Endothelial cell (in vitro differentiated cells): ENCODE results near the gene TMEM167A. TPM values are rescaled to one million over a fixed set of nuclear protein-coding genes. Genes with fewer than 3 reads are reported as not detected.

Experiments used
- DNase-seq: peaks from one replicate; pipeline ENCODE4 v3.0.0; 2021; ENCODE audit warnings: low spot score
- H3K27ac Mint-ChIP-seq: one replicate; pipeline ENCODE4 v1.8.0; 2021; ENCODE audit warnings: mixed read lengths, inconsistent platforms; ENCODE audit not compliant: unreplicated experiment
- H3K27me3 Mint-ChIP-seq: one replicate; pipeline ENCODE4 v1.8.0; 2021; ENCODE audit warnings: mild to moderate bottlenecking, moderate library complexity, mixed read lengths, inconsistent platforms; ENCODE audit not compliant: unreplicated experiment
- H3K36me3 Mint-ChIP-seq: one replicate; pipeline ENCODE4 v1.8.0; 2021; ENCODE audit warnings: mild to moderate bottlenecking, low read depth, mixed read lengths, inconsistent platforms; ENCODE audit not compliant: unreplicated experiment
- H3K4me1 Mint-ChIP-seq: one replicate; pipeline ENCODE4 v1.8.0; 2021; ENCODE audit warnings: mild to moderate bottlenecking, mixed read lengths, inconsistent platforms; ENCODE audit not compliant: unreplicated experiment
- H3K4me3 Mint-ChIP-seq: one replicate; pipeline ENCODE4 v1.8.0; 2021; ENCODE audit warnings: mild to moderate bottlenecking, mixed read lengths, inconsistent platforms; ENCODE audit not compliant: unreplicated experiment
- H3K9me3 Mint-ChIP-seq: one replicate; pipeline ENCODE4 v1.8.0; 2021; ENCODE audit warnings: mixed read lengths, inconsistent platforms; ENCODE audit not compliant: unreplicated experiment
- total RNA-seq: library from RNA; stranded (reverse); fragmentation: NEBNext Ultra II Directional; extraction: Animal tissue kit (Norgen Biotek cat#: 25700); gene quantifications from one replicate; pipeline ENCODE4 v1.2.1, GENCODE V29; 2021; ENCODE audit not compliant: unreplicated experiment
- TF ChIP-seq, protein P1 (sequence below): fragments of 200-600 bp; sonication (generic); IDR thresholded peaks from one replicate; pipeline ENCODE4 v1.5.0; 2021; ENCODE audit warnings: antibody characterized with exemption; ENCODE audit not compliant: unreplicated experiment

The TMEM167A gene
- total RNA-seq, 1 donor from 2014 or later = 106 TPM

DNA sequence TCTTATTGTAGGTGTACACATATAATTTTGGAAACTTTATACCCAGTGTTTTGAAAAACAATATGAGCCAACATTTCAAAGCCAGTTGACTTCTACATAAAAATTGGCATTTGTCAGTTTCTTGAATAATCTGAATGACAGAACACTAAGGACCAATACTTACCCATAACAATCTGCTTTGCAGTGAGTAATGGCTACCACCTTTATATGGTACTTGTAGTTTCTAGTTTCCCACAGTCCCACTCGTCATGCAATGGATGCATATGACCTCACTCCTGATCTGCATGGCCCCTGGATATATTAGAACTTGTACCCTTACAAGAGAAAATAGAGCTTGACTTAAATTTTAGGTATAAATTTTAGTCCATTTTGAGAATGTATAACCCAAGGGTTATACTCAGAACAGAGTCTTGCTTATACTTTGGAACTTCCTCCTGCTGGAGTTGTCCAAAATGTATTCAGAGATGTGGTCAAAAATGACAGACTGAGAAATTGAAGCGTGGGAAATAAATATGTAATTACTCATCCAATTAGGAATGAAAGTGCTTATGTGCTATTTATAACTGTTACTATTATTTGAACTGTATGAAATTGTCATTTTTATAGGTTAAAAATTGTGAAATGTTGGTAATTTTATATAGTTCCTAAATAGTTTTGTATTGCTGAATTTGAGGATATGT, 19.6 kb upstream of the TMEM167A start:
- Mint-ChIP-seq H3K27ac (no peak overlapping the region), H3K27me3 (no peaks in the 10 kb centered on the region), H3K9me3 (no peaks in the 10 kb centered on the region), H3K4me3 (no peak overlapping the region), H3K36me3 (peaks cover 4% of the 10 kb centered on the region), H3K4me1 (no peaks in the 10 kb centered on the region)
- TF ChIP-seq, protein P1, sequence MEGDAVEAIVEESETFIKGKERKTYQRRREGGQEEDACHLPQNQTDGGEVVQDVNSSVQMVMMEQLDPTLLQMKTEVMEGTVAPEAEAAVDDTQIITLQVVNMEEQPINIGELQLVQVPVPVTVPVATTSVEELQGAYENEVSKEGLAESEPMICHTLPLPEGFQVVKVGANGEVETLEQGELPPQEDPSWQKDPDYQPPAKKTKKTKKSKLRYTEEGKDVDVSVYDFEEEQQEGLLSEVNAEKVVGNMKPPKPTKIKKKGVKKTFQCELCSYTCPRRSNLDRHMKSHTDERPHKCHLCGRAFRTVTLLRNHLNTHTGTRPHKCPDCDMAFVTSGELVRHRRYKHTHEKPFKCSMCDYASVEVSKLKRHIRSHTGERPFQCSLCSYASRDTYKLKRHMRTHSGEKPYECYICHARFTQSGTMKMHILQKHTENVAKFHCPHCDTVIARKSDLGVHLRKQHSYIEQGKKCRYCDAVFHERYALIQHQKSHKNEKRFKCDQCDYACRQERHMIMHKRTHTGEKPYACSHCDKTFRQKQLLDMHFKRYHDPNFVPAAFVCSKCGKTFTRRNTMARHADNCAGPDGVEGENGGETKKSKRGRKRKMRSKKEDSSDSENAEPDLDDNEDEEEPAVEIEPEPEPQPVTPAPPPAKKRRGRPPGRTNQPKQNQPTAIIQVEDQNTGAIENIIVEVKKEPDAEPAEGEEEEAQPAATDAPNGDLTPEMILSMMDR = no peak
- DNase-seq = no peak

DNA sequence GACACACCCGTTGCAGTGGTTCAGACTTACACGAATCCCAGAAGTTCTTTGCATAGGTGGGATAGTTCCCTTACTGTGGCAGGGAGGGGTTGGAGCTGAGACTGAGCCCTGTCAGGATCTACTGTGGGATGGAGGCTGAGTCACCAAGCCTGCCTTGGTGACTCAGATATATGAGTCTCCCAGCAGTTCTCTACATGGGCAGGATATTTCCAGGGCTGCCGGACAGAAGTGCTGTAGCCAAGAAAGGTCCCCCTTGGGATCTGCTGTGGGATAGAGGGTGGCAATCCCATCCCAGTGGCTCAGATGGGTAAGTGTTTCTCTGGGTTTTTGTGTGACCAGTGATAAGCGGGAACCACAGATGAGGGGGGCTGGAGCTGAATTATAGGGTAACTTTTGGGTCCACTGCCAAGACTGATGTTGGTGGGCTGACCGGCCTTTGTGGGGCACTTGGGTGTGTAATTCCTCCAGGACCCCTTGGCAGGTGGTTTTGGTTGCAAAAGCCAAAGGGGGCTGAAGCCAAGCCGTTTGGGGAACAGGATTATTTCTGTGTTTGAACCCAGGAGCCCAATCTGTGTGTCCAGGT, 18.9 kb upstream of the TMEM167A start:
- Mint-ChIP-seq H3K9me3 (no peaks in the 10 kb centered on the region), H3K27me3 (no peaks in the 10 kb centered on the region), H3K4me3 (no peak overlapping the region), H3K27ac (no peak overlapping the region), H3K4me1 (no peaks in the 10 kb centered on the region), H3K36me3 (peaks cover 4% of the 10 kb centered on the region)
- TF ChIP-seq, protein P1 = no peak
- DNase-seq = no peak

DNA sequence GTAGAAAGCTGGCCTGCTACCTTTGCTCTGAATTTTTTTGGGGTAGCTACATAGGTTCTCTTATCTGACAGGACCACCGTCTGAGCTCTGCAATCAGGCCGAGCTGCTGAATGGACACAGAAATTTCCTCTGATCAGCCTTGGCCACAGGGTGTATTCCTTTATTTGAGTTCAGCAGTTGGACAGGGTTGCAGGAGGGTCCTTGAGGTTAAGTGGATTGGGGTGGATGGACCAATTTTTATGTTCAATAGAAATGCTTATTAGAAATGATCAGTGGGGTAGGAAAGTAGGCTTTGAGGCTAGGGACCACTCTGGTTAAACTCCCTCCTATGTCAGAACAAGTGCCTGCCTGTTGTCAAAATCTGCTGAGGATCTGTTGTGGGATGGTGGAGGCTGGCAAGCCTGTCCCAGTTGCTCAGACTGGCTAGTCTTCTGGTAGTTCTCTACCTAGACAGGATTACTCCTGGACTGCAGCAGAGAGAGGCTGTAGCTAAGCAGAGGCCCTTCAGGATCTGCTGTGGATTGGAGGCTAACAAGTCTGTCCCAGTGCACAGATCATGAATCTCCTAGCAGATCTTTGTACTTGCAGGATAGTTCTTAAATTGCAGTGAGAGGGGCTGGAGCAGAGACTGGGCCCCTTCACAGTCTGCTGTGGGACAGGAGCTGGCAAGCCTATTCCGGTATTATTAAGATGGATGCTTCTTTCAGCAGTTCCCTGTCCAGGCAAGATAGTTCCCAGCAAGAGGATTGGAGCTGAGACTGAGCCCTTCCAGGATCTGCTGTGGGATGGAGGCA, 18.2 kb upstream of the TMEM167A start:
- TF ChIP-seq, protein P1 = no peak
- no peak overlapping the region for H3K4me3 Mint-ChIP-seq
- no peak for DNase-seq
- no peaks in the 10 kb centered on the region for H3K9me3 Mint-ChIP-seq
- H3K36me3 Mint-ChIP-seq = peaks cover 4% of the 10 kb centered on the region
- H3K4me1 Mint-ChIP-seq = no peaks in the 10 kb centered on the region
- no peaks in the 10 kb centered on the region for H3K27me3 Mint-ChIP-seq
- H3K27ac Mint-ChIP-seq = no peak overlapping the region

DNA sequence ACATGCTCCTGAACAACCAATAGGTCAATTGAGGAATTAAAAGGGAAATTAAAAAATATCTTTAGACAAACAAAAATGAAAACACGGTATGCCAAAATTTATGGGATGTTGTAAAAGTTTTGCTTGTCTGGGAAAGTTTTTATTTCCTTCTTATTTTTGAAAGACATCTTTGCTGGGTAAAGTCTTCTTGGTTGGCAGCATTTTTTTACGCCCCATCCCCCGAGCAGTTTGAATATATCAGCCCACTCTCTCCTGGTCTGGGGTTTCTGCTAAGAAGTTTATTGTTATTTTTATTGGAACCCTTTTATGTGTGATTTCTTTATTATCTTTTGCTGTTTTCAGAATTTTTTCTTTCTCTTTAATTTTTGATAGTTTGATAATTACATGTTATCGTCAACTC, 16.5 kb upstream of the TMEM167A start:
- Mint-ChIP-seq H3K4me3 (no peak overlapping the region), H3K36me3 (peaks cover 4% of the 10 kb centered on the region), H3K9me3 (no peaks in the 10 kb centered on the region), H3K27me3 (no peaks in the 10 kb centered on the region), H3K27ac (no peak overlapping the region), H3K4me1 (no peaks in the 10 kb centered on the region)
- DNase-seq = no peak
- TF ChIP-seq, protein P1 = no peak

DNA sequence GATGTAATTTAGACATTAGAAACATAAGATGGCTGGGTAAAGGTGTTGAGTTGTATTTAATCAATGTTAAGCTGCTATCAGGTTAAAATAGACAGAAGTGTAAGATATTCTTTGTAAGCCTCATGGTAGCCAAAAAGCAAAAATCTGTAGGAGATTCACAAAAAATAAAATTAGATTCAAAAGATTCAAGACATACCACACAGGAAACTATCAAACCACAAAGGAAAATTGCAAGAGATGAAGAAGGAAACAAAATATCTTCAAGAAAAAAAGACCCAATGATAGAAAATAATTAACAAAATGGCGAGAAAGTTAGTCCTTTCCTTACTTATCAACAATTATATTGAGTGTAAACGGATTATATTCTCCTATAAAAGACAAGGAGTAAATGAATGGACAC, 15.4 kb upstream of the TMEM167A start:
- Mint-ChIP-seq H3K4me1 (no peaks in the 10 kb centered on the region), H3K36me3 (peaks cover 4% of the 10 kb centered on the region), H3K27ac (no peak overlapping the region), H3K4me3 (no peak overlapping the region), H3K9me3 (no peaks in the 10 kb centered on the region), H3K27me3 (no peaks in the 10 kb centered on the region)
- TF ChIP-seq, protein P1 = no peak
- DNase-seq = no peak
